HG02610 (cell line): Measurements from ENCODE around the gene UBL4A.

Source experiments
- ATAC-seq: cut with Tn5 transposase; IDR thresholded peaks from one replicate; pipeline ENCODE4 v1.9.1; 2021; ENCODE audit warnings: mild to moderate bottlenecking, moderate library complexity; ENCODE audit not compliant: unreplicated experiment

Gene UBL4A

GRCh38 chrX:154484255-154485149 is 1.9 kb downstream of the UBL4A start:
- no peak for ATAC-seq

- no peak for ATAC-seq
Observed at GRCh38 chrX:154483325-154483724, 3.1 kb downstream of the UBL4A start.

- no peak for ATAC-seq
Observed at GRCh38 chrX:154482786-154483185, 3.6 kb downstream of the UBL4A start.

GRCh38 chrX:154481911-154482601 is 4.4 kb downstream of the UBL4A start:
- no peak for ATAC-seq

GRCh38 chrX:154481195-154481594 is 5.2 kb downstream of the UBL4A start:
- no peak for ATAC-seq

GRCh38 chrX:154478728-154479622 is 7.4 kb downstream of the UBL4A start, which contains the start of gene LAGE3:
TSS of gene LAGE3 (minus strand) at chrX:154479281. CDS start at chrX:154478915, 366 bp downstream.
- peak; percentile 79 for ATAC-seq

GRCh38 chrX:154477891-154478477 is 8.4 kb downstream of the UBL4A start:
- no peak for ATAC-seq

- ATAC-seq = no peak
Observed at GRCh38 chrX:154476821-154477220, 9.6 kb downstream of the UBL4A start.

- no peak for ATAC-seq
Observed at GRCh38 chrX:154473683-154474082, 12.7 kb downstream of the UBL4A start.

GRCh38 chrX:154472685-154473632 is 13.5 kb downstream of the UBL4A start:
- ATAC-seq = no peak

GRCh38 chrX:154471839-154472684 is 14.4 kb downstream of the UBL4A start:
- no peak for ATAC-seq

GRCh38 chrX:154470914-154471568 is 15.4 kb downstream of the UBL4A start:
- no peak for ATAC-seq

- no peak for ATAC-seq
Observed at GRCh38 chrX:154470434-154470833, 16.0 kb downstream of the UBL4A start.

GRCh38 chrX:154469880-154470279 is 16.5 kb downstream of the UBL4A start:
- no peak for ATAC-seq

GRCh38 chrX:154469114-154469513 is 17.3 kb downstream of the UBL4A start:
- ATAC-seq = no peak

- ATAC-seq = no peak
Observed at GRCh38 chrX:154468217-154468616, 18.2 kb downstream of the UBL4A start.

- ATAC-seq = no peak
Observed at GRCh38 chrX:154467556-154467955, 18.9 kb downstream of the UBL4A start.

GRCh38 chrX:154466907-154467306 is 19.5 kb downstream of the UBL4A start:
- ATAC-seq = no peak
